Activated CD8-positive, alpha-beta memory T cell treated with anti-CD3 and anti-CD28 coated beads, Interleukin-2, amount 10 ng/mL, durations not matched to agents 7 days and 5 days (primary cell): ENCODE data around the gene FGF12. TPM values are rescaled to one million over a fixed set of nuclear protein-coding genes. Genes with fewer than 3 reads are reported as not detected.

ENCODE experiments used
- ATAC-seq: fragments of 150-1000 bp; cut with Tn5 transposase; one replicate; pipeline ENCODE4 v1.10.0; 2021; ENCODE audit warnings: moderate library complexity
- CTCF ChIA-PET: fragments of 350-600 bp; sonication (Branson Sonifier 250); formaldehyde crosslinking; loops from one replicate; lab custom pipeline; 2021; ENCODE audit warnings: antibody characterized with exemption; lab: Charles Lee
- DNase-seq: peaks from one replicate; pipeline ENCODE4 v3.0.0-alpha.2; 2020
- H3K27ac Mint-ChIP-seq: one replicate; pipeline ENCODE4 v1.8.0; 2021; ENCODE audit warnings: mild to moderate bottlenecking, mixed read lengths
- H3K27me3 Mint-ChIP-seq: one replicate; pipeline ENCODE4 v1.8.0; 2021; ENCODE audit warnings: mixed read lengths
- H3K36me3 Mint-ChIP-seq: one replicate; pipeline ENCODE4 v1.8.0; 2021; ENCODE audit warnings: mild to moderate bottlenecking, mixed read lengths
- H3K4me1 Mint-ChIP-seq: one replicate; pipeline ENCODE4 v1.8.0; 2021; ENCODE audit warnings: mixed read lengths
- H3K4me3 Mint-ChIP-seq: one replicate; pipeline ENCODE4 v1.8.0; 2021; ENCODE audit warnings: mild to moderate bottlenecking, moderate library complexity, mixed read lengths
- H3K9me3 Mint-ChIP-seq: one replicate; pipeline ENCODE4 v1.8.0; 2022; ENCODE audit warnings: low read depth, mixed read lengths
- total RNA-seq, 2 experiments: library from RNA; stranded (reverse); gene quantifications; one replicate each; pipeline ENCODE4 v1.2.3, GENCODE V29; 2021

Gene FGF12
- total RNA-seq, 2 experiments from 2014 or later: not detected

GRCh38 chr3:192092388-192093005 lies 634.8 kb downstream of the FGF12 start:
- H3K4me3 Mint-ChIP-seq: no peak overlapping the region
- ATAC-seq: no peak
- no peak overlapping the region for H3K27ac Mint-ChIP-seq
- CTCF ChIA-PET: no interaction called here
- no peaks in the 10 kb centered on the region for H3K4me1 Mint-ChIP-seq
- no peaks in the 10 kb centered on the region for H3K36me3 Mint-ChIP-seq
- no peak for DNase-seq
- H3K27me3 Mint-ChIP-seq: no peaks in the 10 kb centered on the region
- peaks cover 3% of the 10 kb centered on the region for H3K9me3 Mint-ChIP-seq

- no peak overlapping the region for H3K27ac Mint-ChIP-seq
- no peak for DNase-seq
- H3K9me3 Mint-ChIP-seq: peaks cover 3% of the 10 kb centered on the region
- H3K4me1 Mint-ChIP-seq: no peaks in the 10 kb centered on the region
- no peaks in the 10 kb centered on the region for H3K27me3 Mint-ChIP-seq
- H3K4me3 Mint-ChIP-seq: no peak overlapping the region
- no peaks in the 10 kb centered on the region for H3K36me3 Mint-ChIP-seq
- no peak for ATAC-seq
- CTCF ChIA-PET: no interaction called here
These were observed 635.5 kb downstream of the FGF12 start for GRCh38 chr3:192091831-192092230.

GRCh38 chr3:192090586-192090985 lies 636.8 kb downstream of the FGF12 start:
- Mint-ChIP-seq H3K4me1 (no peaks in the 10 kb centered on the region), H3K4me3 (no peak overlapping the region), H3K36me3 (no peaks in the 10 kb centered on the region), H3K27me3 (no peaks in the 10 kb centered on the region), H3K27ac (no peak overlapping the region), H3K9me3 (peaks cover 3% of the 10 kb centered on the region)
- DNase-seq (no peak), ATAC-seq (no peak)
- CTCF ChIA-PET: no interaction called here

Other genes with a start within 250 kb of the FGF12 start
- gene MB21D2, start 190.3 kb upstream of the FGF12 start, total RNA-seq: 1 to 10 TPM; 2.7 to 7.0 TPM